Amniotic epithelial cell (primary cell): ENCODE data around the gene SPRING1.

ENCODE experiments used
- DNase-seq: peaks from one replicate; pipeline ENCODE4 v3.0.0-alpha.2; 2010; ENCODE audit warnings: low read depth

Gene SPRING1

GRCh38 chr12:116708826-116709756 lies 28.8 kb downstream of the SPRING1 start:
- DNase-seq: peak; percentile 15

DNA sequence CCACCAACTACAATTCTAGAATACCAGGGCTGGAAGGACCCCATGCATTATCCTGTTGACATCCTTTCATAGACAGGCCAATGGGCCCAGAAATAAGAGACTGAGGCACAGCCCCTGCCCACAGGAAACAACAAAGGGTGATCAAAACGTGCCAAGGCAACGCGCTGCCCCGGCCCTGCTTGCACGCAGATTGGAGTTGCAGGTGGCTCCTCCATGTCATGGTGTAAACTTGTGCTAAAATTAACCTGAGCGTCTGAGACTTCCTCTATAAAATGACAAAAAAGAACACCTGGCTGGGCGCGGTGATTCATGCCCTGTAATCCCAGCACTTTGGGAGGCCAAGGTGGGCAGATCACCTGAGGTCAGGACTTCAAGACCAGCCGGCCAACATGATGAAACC lies 30.1 kb downstream of the SPRING1 start:
- no peak for DNase-seq

GRCh38 chr12:116703214-116703795 lies 34.6 kb downstream of the SPRING1 start:
- DNase-seq: peak; percentile 47

DNA sequence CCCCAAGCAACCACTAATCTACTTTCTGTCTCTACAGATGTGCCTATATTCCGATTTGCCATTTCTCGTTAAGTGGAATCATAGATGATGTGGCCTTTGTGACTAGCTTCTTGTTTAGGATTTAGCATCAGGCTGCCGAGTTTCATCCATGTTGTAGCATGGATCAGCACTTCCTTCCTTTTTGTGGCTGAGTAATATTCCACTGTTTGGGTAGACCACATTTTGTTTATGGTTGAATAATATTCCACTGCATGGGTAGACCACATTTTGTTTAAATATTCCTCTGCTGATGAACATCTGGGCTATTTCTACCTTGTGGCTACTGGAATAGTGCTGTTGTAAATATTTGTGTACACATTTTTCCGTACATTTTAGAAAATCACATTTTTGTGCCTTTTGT lies 36.4 kb downstream of the SPRING1 start:
- no peak for DNase-seq

DNA sequence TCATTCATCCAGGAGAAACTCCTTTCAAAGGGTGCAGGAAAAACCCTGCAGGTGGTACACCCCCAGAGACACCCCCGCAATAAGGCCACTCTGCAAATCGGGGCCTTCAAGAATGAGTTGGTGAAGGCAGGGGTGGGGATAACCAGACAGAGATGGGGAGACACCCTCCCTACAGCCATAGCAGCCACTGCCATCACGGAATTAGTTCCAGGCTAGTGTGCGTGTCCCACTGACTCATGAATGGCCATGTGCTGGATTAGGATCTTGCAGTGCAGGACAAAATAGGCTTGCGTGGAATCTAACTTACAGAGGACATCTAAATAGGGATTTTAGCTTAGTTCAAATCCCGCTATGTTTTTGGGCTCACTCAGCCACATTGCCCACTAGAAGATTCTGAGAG lies 37.8 kb downstream of the SPRING1 start:
- DNase-seq: no peak

GRCh38 chr12:116698554-116699075 lies 39.3 kb downstream of the SPRING1 start:
- no peak for DNase-seq

GRCh38 chr12:116698116-116698515 lies 39.8 kb downstream of the SPRING1 start:
- DNase-seq: no peak

GRCh38 chr12:116697716-116698115 lies 40.2 kb downstream of the SPRING1 start:
- DNase-seq: no peak

- DNase-seq: no peak
Observed at GRCh38 chr12:116697305-116697704, 40.6 kb downstream of the SPRING1 start.

GRCh38 chr12:116695464-116695725 lies 42.5 kb downstream of the SPRING1 start:
- no peak for DNase-seq

DNA sequence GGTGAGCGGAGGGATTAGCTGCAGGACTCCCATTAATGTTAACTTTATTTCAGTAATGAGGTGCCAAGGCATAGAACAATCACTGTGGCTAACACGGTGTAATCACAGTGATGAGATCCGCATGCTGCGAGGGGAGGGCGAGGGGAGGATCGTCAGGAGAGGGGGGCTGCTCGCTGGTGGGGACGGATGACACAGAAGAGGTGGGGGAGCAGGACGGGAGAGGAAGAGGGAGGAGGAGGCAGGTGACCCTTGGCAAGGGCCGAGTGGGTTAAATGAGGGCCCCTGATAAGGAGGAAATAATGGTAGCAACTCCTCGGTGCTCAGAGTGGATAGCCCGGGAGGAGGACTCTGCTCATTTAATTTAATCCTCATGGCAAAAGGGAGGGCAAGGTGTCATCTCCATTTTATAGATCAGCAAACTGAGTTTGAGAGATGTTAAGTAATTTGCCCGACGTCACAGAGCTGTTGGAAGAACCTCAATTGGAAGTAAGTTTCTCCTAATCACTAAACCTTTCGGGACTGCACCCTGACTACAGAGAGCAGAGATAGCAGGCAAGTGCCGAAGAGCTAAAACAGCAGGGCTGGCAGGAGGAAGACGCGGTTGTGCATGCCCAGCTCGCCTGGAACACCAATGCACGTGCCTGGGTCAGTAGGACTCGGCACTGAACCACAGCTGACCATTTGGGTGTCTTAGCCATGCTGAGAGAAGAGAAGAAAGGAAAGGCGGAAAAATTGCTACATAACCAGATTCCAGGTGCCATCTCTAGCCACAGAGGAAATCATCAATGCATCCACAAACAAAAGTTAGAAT lies 43.0 kb downstream of the SPRING1 start:
- DNase-seq: no peak

GRCh38 chr12:116693286-116694227 lies 44.3 kb downstream of the SPRING1 start:
- no peak for DNase-seq

GRCh38 chr12:116692605-116693004 lies 45.3 kb downstream of the SPRING1 start:
- DNase-seq: no peak

GRCh38 chr12:116691636-116692035 lies 46.2 kb downstream of the SPRING1 start:
- DNase-seq: no peak

DNA sequence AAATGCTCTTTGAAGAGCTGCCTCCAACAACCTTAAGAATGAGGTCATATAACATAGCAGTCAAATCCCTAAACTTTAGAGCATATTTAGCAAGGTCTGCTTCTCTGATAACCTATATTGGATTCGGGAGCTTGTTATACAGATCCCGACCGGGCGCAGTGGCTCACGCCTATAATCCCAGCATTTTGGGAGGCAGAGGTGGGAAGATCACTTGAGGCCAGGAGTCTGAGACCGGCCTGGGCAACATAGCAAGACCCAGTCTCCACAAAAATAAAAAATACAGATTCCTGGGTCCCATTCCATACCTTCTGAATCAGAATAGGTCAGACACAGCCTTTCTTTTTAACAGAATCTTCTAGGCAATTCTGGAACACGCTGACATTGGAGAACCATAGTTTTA lies 46.7 kb downstream of the SPRING1 start:
- no peak for DNase-seq

- DNase-seq: no peak
Observed at GRCh38 chr12:116689979-116690744, 47.7 kb downstream of the SPRING1 start.

DNA sequence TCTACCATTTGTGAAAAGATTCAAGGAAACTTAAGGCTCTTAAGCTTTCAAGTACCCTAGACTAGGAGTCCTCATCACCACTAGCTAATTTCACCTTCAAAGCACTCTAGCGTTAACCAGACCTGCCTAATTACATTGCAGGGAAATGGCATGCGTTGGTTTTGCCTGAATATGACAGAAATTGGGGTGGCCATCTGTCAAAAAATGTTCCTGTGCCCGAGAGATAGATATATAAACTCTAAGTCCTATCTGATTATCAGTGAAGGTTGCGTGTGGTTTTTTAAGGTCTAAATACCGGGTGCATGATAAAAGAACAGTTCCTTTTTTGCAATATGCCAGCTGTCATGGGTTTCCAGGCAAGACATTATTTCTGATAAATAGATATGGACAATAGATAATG lies 48.3 kb downstream of the SPRING1 start:
- DNase-seq: no peak
